Adrenal gland (tissue), 5 donors: Measurements from ENCODE around the gene RPUSD3.

Experiments
- CTCF ChIP-seq, 6 experiments: fragments of 450-650 bp in 4 of 6; fragments of 200-600 bp in 2 of 6; sonication (generic) in 1 of 6; IDR thresholded peaks; 1 replicate in 5 of 6; 2 replicates in 1 of 6; pipeline versions ENCODE4 v1.5.1 to v1.8.0; 2016 to 2021; ENCODE audit warnings: antibody characterized with exemption in 6 of 6, mild to moderate bottlenecking in 2 of 6, moderate library complexity in 1 of 6
- POLR2A ChIP-seq, 2 donors: fragments of 450-650 bp; IDR thresholded peaks; one replicate each; pipeline ENCODE4 v1.6.1; 2017; ENCODE audit warnings: antibody characterized with exemption in 2 of 2, mild to moderate bottlenecking in 2 of 2, moderate library complexity in 1 of 2
- donor health status: DM: no; HTN: no; CAD: no.

- TF ChIP-seq CTCF (IDR thresholded peaks at IDR 0.05), result no peak
- TF ChIP-seq POLR2A (IDR thresholded peaks at IDR 0.05), result no peak
Measured at GRCh38 chr3:9818666-9819335, 25.0 kb downstream of the RPUSD3 start.
